ENCODE data around the gene SPDYA.

SPDYA gene

GRCh38 chr2:28828382-28828781 lies 17.7 kb downstream of the SPDYA start:
- no peak for DNase-seq

- no peak for DNase-seq
Observed at GRCh38 chr2:28833740-28834470, 23.3 kb downstream of the SPDYA start.

- no peak for DNase-seq
Observed at GRCh38 chr2:28835781-28836180, 25.1 kb downstream of the SPDYA start.

- no peak for DNase-seq
Observed at GRCh38 chr2:28838971-28839370, 28.3 kb downstream of the SPDYA start.

GRCh38 chr2:28842042-28842441 lies 31.4 kb downstream of the SPDYA start:
- DNase-seq = no peak

- no peak for DNase-seq
Observed at GRCh38 chr2:28855193-28855592, 44.6 kb downstream of the SPDYA start.

GRCh38 chr2:28855977-28856376 lies 45.3 kb downstream of the SPDYA start:
- no peak for DNase-seq

GRCh38 chr2:28868611-28869010 lies 58.0 kb downstream of the SPDYA start:
- DNase-seq = no peak

GRCh38 chr2:28869494-28870145 lies 59.0 kb downstream of the SPDYA start:
- peak; percentile 10 for DNase-seq

GRCh38 chr2:28870146-28870891 lies 59.7 kb downstream of the SPDYA start, which contains the start of gene TRMT61B:
Gene TRMT61B (minus strand): TSS chr2:28870309. CDS start chr2:28870277, 32 bp downstream.
- peak; percentile 75 for DNase-seq

GRCh38 chr2:28871620-28872019 lies 61.0 kb downstream of the SPDYA start:
- DNase-seq = no peak

- DNase-seq = no peak
Observed at GRCh38 chr2:28880193-28880592, 69.6 kb downstream of the SPDYA start.

GRCh38 chr2:28893488-28893887 lies 82.9 kb downstream of the SPDYA start:
- no peak for DNase-seq

- DNase-seq = peak; percentile 78
Observed at GRCh38 chr2:28894470-28895188, 84.0 kb downstream of the SPDYA start, which contains the start of gene WDR43. Gene WDR43 (plus strand): TSS chr2:28894667. CDS start chr2:28894699, 32 bp downstream.

GRCh38 chr2:28895189-28895893 lies 84.7 kb downstream of the SPDYA start:
- no peak for DNase-seq

- no peak for DNase-seq
Observed at GRCh38 chr2:28896906-28897305, 86.3 kb downstream of the SPDYA start.

- DNase-seq = no peak
Observed at GRCh38 chr2:28898048-28898447, 87.4 kb downstream of the SPDYA start.
